Vagina (tissue), 2 donors: ENCODE data around the gene KMT2E. TPM values are rescaled to one million over a fixed set of nuclear protein-coding genes. Genes with fewer than 3 reads are reported as not detected.

ENCODE experiments used
- DNase-seq, 2 donors: peaks; one replicate each; pipeline ENCODE4 v3.0.0-alpha.2; 2017; ENCODE audit errors: extremely low spot score in 2 of 2
- H3K27ac ChIP-seq: fragments of 200-600 bp; sonication (generic); one replicate; pipeline ENCODE4 v1.5.1; 2019
- H3K27me3 ChIP-seq: fragments of 200-600 bp; sonication (generic); one replicate; pipeline ENCODE4 v1.5.1; 2019
- H3K36me3 ChIP-seq, 2 donors: fragments of 200-600 bp; sonication (generic); one replicate each; pipeline ENCODE4 v1.5.1; 2017 to 2019
- H3K4me1 ChIP-seq: fragments of 200-600 bp; sonication (generic); one replicate; pipeline ENCODE4 v1.5.1; 2019
- H3K4me3 ChIP-seq, 2 donors: fragments of 200-600 bp; sonication (generic); 1 replicate in 1 of 2; 2 replicates in 1 of 2; pipeline ENCODE4 v1.5.1; 2016 to 2019
- H3K9me3 ChIP-seq: fragments of 200-600 bp; sonication (generic); one replicate; pipeline ENCODE4 v1.5.1; 2019
- POLR2A ChIP-seq, 2 donors: fragments of 450-650 bp; IDR thresholded peaks; one replicate each; pipeline ENCODE4 v1.6.1; 2017; ENCODE audit warnings: antibody characterized with exemption in 2 of 2, mild to moderate bottlenecking in 2 of 2, moderate library complexity in 2 of 2
- POLR2AphosphoS5 ChIP-seq, 2 donors: sonication (generic); formaldehyde crosslinking; IDR thresholded peaks; one replicate each; pipeline ENCODE4 v1.9.0; 2017; ENCODE audit warnings: antibody characterized with exemption in 2 of 2, mild to moderate bottlenecking in 2 of 2, low read depth in 1 of 2; ENCODE audit not compliant: insufficient read depth in 1 of 2
- intact Hi-C: fragments of 100-400 bp; cut with DNase I; formaldehyde crosslinking; loops from one replicate; pipeline ENCODE4 v1.15.1; 2023
- total RNA-seq: library from RNA; depleted of rRNA; stranded (reverse); fragments of >200 nt; gene quantifications from one replicate; pipeline ENCODE4 v1.2.3, GENCODE V29; 2016
- TF ChIP-seq, protein P1 (sequence below), 3 experiments: fragments of 450-650 bp in 2 of 3; fragments of 200-600 bp in 1 of 3; sonication (generic) in 1 of 3; IDR thresholded peaks; one replicate each; pipeline ENCODE4 v1.5.1; 2017 to 2019; ENCODE audit warnings: antibody characterized with exemption in 3 of 3, mild to moderate bottlenecking in 2 of 3, moderate library complexity in 2 of 3

KMT2E gene
- total RNA-seq, 1 donor from 2014 or later = 98.7 TPM

GRCh38 chr7:105133986-105134655, 120.1 kb downstream of the KMT2E start:
- no peaks in the 10 kb centered on the region for H3K9me3 ChIP-seq
- no peaks in the 10 kb centered on the region for H3K4me1 ChIP-seq
- no peak for DNase-seq
- H3K27me3 ChIP-seq = no peaks in the 10 kb centered on the region
- intact Hi-C loops = no loop called here
- H3K36me3 ChIP-seq = peaks cover 0 to 23% of the 10 kb centered on the region in 2 donors
- no peak overlapping the region for H3K27ac ChIP-seq
- no peak for TF ChIP-seq POLR2A (IDR thresholded peaks at IDR 0.05)
- TF ChIP-seq, protein P1, sequence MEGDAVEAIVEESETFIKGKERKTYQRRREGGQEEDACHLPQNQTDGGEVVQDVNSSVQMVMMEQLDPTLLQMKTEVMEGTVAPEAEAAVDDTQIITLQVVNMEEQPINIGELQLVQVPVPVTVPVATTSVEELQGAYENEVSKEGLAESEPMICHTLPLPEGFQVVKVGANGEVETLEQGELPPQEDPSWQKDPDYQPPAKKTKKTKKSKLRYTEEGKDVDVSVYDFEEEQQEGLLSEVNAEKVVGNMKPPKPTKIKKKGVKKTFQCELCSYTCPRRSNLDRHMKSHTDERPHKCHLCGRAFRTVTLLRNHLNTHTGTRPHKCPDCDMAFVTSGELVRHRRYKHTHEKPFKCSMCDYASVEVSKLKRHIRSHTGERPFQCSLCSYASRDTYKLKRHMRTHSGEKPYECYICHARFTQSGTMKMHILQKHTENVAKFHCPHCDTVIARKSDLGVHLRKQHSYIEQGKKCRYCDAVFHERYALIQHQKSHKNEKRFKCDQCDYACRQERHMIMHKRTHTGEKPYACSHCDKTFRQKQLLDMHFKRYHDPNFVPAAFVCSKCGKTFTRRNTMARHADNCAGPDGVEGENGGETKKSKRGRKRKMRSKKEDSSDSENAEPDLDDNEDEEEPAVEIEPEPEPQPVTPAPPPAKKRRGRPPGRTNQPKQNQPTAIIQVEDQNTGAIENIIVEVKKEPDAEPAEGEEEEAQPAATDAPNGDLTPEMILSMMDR (IDR thresholded peaks at IDR 0.05) = no peak
- no peak for TF ChIP-seq POLR2AphosphoS5 (IDR thresholded peaks at IDR 0.05; ENCODE audit: insufficient read depth in 1 of 2, low read depth in 1 of 2)
- no peak overlapping the region for H3K4me3 ChIP-seq

DNA sequence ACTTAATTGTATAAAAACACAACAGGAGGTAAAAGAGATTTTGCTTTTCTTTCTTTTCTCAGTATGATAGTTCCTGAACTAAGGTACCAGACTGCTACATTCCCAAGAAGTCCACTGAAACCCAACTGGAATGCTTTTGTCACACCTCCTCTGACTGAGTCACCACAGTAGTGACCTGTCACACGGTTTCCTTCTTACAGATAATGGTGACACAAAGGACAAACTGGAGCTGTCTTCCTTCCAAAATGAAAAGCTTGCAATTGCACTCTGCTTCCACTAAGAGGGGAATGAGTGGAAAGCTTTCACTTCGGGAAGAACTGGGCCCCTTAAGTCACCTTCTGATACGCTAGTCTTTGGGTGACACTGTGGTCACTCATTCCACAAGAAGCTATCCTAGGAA, 122.2 kb downstream of the KMT2E start:
- intact Hi-C loops = no loop called here
- TF ChIP-seq, protein P1 (IDR thresholded peaks at IDR 0.05) = no peak
- no peak for TF ChIP-seq POLR2A (IDR thresholded peaks at IDR 0.05)
- TF ChIP-seq POLR2AphosphoS5 (IDR thresholded peaks at IDR 0.05; ENCODE audit: insufficient read depth in 1 of 2, low read depth in 1 of 2) = no peak
- no peak overlapping the region for H3K27ac ChIP-seq

DNA sequence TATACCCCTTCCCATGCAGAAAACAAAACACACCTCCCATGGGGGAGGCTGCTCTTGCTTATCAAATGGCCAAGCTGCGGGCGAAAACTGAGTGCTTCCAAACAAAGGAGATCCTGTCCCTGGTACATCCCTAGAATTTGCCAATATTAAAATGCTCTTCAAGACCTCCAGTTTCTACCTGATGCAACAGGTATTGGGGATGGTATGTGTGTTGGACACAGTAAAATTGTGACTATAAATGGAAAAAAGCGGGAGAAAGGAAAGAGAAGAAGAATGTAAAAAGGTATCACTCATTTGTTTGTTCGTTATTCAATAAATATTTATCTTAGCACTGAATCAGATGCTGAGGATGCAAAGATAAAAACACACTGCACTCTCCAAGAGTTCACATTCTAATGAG, 123.9 kb downstream of the KMT2E start:
- no peak for DNase-seq
- H3K4me3 ChIP-seq = no peak overlapping the region
- H3K9me3 ChIP-seq = no peaks in the 10 kb centered on the region
- H3K4me1 ChIP-seq = no peaks in the 10 kb centered on the region
- H3K27me3 ChIP-seq = no peaks in the 10 kb centered on the region
- TF ChIP-seq POLR2A (IDR thresholded peaks at IDR 0.05) (no peak), POLR2AphosphoS5 (IDR thresholded peaks at IDR 0.05; ENCODE audit: insufficient read depth in 1 of 2, low read depth in 1 of 2) (no peak)
- TF ChIP-seq, protein P1 (IDR thresholded peaks at IDR 0.05) = no peak
- no peak overlapping the region for H3K27ac ChIP-seq
- intact Hi-C loops = no loop called here
- H3K36me3 ChIP-seq = peaks cover 0 to 15% of the 10 kb centered on the region in 2 donors

More for the DNA sequence above, 122.2 kb downstream of the KMT2E start:
- Histone ChIP-seq H3K36me3 (peaks cover 0 to 24% of the 10 kb centered on the region in 2 donors), H3K9me3 (no peaks in the 10 kb centered on the region), H3K4me3 (no peak overlapping the region), H3K27me3 (no peaks in the 10 kb centered on the region), H3K4me1 (no peaks in the 10 kb centered on the region)
- no peak for DNase-seq

GRCh38 chr7:105139381-105139780, 125.4 kb downstream of the KMT2E start:
- intact Hi-C loops = no loop called here
- Histone ChIP-seq H3K36me3 (peaks cover 0 to 11% of the 10 kb centered on the region in 2 donors), H3K9me3 (no peaks in the 10 kb centered on the region), H3K4me3 (no peak overlapping the region), H3K27ac (no peak overlapping the region), H3K27me3 (no peaks in the 10 kb centered on the region), H3K4me1 (no peaks in the 10 kb centered on the region)
- DNase-seq = no peak
- TF ChIP-seq, protein P1 (IDR thresholded peaks at IDR 0.05) = no peak
- TF ChIP-seq POLR2AphosphoS5 (IDR thresholded peaks at IDR 0.05; ENCODE audit: insufficient read depth in 1 of 2, low read depth in 1 of 2) = no peak

DNA sequence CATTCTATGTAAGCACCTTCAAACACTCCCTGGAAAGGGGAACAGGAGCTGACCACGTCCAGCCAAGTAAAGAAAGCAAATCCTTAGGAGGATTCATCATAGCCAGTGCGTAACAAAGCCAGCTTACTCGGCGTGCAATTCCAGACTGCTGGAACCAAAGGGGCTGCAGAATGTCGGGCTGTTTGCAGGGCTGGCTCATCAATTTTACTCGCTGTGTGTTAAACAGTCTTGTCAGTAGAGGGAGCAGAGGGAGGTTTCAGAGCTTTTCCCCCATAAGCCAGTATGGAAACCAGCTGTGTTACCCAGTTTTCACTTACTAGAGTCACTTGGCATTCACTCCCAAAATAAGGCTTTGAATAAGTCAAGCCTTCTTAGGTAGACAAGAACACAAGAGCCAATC, 127.1 kb downstream of the KMT2E start:
- intact Hi-C loops = no loop called here
- DNase-seq = no peak

More for the DNA sequence above, 127.1 kb downstream of the KMT2E start:
- Histone ChIP-seq H3K36me3 (peaks cover 0 to 12% of the 10 kb centered on the region in 2 donors), H3K4me1 (no peaks in the 10 kb centered on the region), H3K27ac (no peak overlapping the region), H3K9me3 (no peaks in the 10 kb centered on the region), H3K27me3 (no peaks in the 10 kb centered on the region), H3K4me3 (no peak overlapping the region)
- TF ChIP-seq POLR2AphosphoS5 (IDR thresholded peaks at IDR 0.05; ENCODE audit: insufficient read depth in 1 of 2, low read depth in 1 of 2) = no peak
- TF ChIP-seq POLR2A (IDR thresholded peaks at IDR 0.05) = no peak
- TF ChIP-seq, protein P1 (IDR thresholded peaks at IDR 0.05) = no peak
